HUES48 (cell line): ENCODE results near the gene UACA.

Experiments used
- H3K27ac ChIP-seq: one replicate; pipeline ENCODE4 v1.7.0; 2013; ENCODE audit warnings: low read depth, low read length, inconsistent platforms
- H3K27me3 ChIP-seq: 2 replicates; pipeline ENCODE4 v1.6.1; 2013; ENCODE audit warnings: mild to moderate bottlenecking, low read length; ENCODE audit not compliant: control insufficient read depth, insufficient read depth
- H3K36me3 ChIP-seq: 2 replicates; pipeline ENCODE4 v1.6.1; 2013; ENCODE audit warnings: low read length; ENCODE audit not compliant: control insufficient read depth, insufficient read depth
- H3K4me1 ChIP-seq: 2 replicates; pipeline ENCODE4 v1.6.1; 2013; ENCODE audit warnings: mild to moderate bottlenecking, low read length; ENCODE audit not compliant: control insufficient read depth, insufficient read depth
- H3K4me3 ChIP-seq: 2 replicates; pipeline ENCODE4 v1.5.1; 2013; ENCODE audit warnings: mild to moderate bottlenecking, low read depth, low read length
- H3K9ac ChIP-seq: 2 replicates; pipeline ENCODE4 v1.6.1; 2013; ENCODE audit warnings: mild to moderate bottlenecking, low read depth, low read length, moderate library complexity
- H3K9me3 ChIP-seq: 2 replicates; pipeline ENCODE4 v1.6.1; 2013; ENCODE audit warnings: low read length; ENCODE audit not compliant: control insufficient read depth, insufficient read depth

Gene UACA

DNA sequence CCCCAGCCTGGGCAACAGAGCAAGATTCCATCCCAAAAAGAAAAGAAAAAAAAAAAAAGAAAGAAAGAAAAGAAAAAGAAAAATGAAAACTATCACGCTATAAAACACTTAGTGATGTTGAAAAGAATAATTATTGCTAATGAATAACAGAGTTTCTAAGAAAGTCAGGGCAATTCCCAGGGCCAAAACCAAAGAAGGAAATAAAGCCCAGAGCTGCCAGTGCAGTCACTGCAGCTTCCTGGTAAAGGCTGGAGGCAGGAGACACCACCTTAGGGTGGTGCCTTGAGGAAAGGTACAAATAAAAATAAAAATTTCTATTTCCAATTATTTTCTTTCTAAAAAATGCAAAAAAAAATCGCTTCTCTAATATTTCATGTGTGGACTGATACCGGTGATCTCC, 19.7 kb upstream of the UACA start:
- no peak overlapping the region for H3K27ac ChIP-seq
- H3K9me3 ChIP-seq = no peaks in the 10 kb centered on the region
- H3K4me1 ChIP-seq = no peaks in the 10 kb centered on the region
- H3K9ac ChIP-seq = no peak overlapping the region
- no peak overlapping the region for H3K4me3 ChIP-seq
- no peaks in the 10 kb centered on the region for H3K36me3 ChIP-seq
- H3K27me3 ChIP-seq = no peaks in the 10 kb centered on the region

DNA sequence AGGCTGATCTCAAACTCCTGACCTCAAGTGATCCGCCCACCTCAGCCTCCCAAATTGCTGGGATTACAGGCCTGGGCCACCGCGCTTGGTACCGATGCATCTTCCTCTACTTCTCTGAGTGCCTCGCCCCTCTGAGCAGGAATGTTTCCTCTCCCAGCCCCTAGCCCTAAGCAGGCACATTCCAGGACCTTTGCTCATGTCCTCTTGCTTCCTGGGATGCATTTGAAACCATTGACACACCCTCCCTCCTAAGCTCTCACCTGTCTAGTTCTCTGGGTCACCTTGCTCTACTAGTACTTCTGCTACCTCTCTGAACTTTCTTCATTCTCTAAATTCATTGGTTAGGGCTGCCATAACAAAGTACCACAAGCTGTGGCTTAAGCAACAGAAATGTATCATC, 17.9 kb upstream of the UACA start:
- Histone ChIP-seq H3K4me1 (no peaks in the 10 kb centered on the region), H3K9ac (no peak overlapping the region), H3K27ac (no peak overlapping the region), H3K27me3 (no peaks in the 10 kb centered on the region), H3K36me3 (no peaks in the 10 kb centered on the region), H3K4me3 (no peak overlapping the region), H3K9me3 (no peaks in the 10 kb centered on the region)

- no peaks in the 10 kb centered on the region for H3K36me3 ChIP-seq
- no peaks in the 10 kb centered on the region for H3K27me3 ChIP-seq
- H3K27ac ChIP-seq = no peak overlapping the region
- no peaks in the 10 kb centered on the region for H3K4me1 ChIP-seq
- H3K4me3 ChIP-seq = no peak overlapping the region
- no peaks in the 10 kb centered on the region for H3K9me3 ChIP-seq
- no peak overlapping the region for H3K9ac ChIP-seq
These were observed 15.1 kb upstream of the UACA start for GRCh38 chr15:70778258-70779076.

- Histone ChIP-seq H3K9ac (no peak overlapping the region), H3K27ac (no peak overlapping the region), H3K4me3 (no peak overlapping the region), H3K4me1 (no peaks in the 10 kb centered on the region), H3K27me3 (no peaks in the 10 kb centered on the region), H3K9me3 (no peaks in the 10 kb centered on the region), H3K36me3 (no peaks in the 10 kb centered on the region)
These were observed 14.0 kb upstream of the UACA start for GRCh38 chr15:70777170-70777926.

- H3K4me1 ChIP-seq = no peaks in the 10 kb centered on the region
- H3K27me3 ChIP-seq = no peaks in the 10 kb centered on the region
- H3K4me3 ChIP-seq = no peak overlapping the region
- H3K36me3 ChIP-seq = no peaks in the 10 kb centered on the region
- no peaks in the 10 kb centered on the region for H3K9me3 ChIP-seq
- H3K9ac ChIP-seq = no peak overlapping the region
- H3K27ac ChIP-seq = no peak overlapping the region
These were observed 11.8 kb upstream of the UACA start for GRCh38 chr15:70775160-70775559.

GRCh38 chr15:70772402-70772801, 9.0 kb upstream of the UACA start:
- Histone ChIP-seq H3K27ac (no peak overlapping the region), H3K36me3 (no peaks in the 10 kb centered on the region)

DNA sequence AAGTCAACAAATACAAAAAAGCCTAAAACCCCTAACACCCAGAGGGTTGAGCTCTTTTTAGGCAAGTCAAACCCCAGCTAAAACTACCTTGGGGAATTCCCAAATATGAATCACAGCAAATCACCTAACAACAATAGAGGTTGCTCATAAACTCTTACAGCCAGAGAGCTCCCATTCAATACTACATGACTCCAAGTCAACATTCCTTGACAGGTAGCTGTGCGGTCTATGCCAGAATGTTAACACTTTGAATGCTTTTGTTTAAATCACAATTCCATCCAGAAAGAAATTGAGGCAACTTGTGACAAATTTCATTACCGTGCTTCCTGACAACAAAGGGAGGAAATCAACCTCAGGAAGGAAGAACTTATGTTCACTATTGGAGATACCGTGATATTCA, 7.5 kb upstream of the UACA start:
- Histone ChIP-seq H3K4me3 (no peak overlapping the region), H3K27me3 (no peaks in the 10 kb centered on the region), H3K27ac (no peak overlapping the region), H3K4me1 (no peaks in the 10 kb centered on the region), H3K9ac (no peak overlapping the region), H3K9me3 (no peaks in the 10 kb centered on the region), H3K36me3 (no peaks in the 10 kb centered on the region)

More at GRCh38 chr15:70772402-70772801, 9.0 kb upstream of the UACA start:
- Histone ChIP-seq H3K4me1 (no peaks in the 10 kb centered on the region), H3K9me3 (no peaks in the 10 kb centered on the region), H3K27me3 (no peaks in the 10 kb centered on the region), H3K4me3 (no peak overlapping the region), H3K9ac (no peak overlapping the region)

GRCh38 chr15:70768257-70768883, 5.0 kb upstream of the UACA start:
- H3K36me3 ChIP-seq = no peaks in the 10 kb centered on the region
- H3K9ac ChIP-seq = no peak overlapping the region
- no peaks in the 10 kb centered on the region for H3K9me3 ChIP-seq
- H3K4me1 ChIP-seq = peaks cover 11% of the 10 kb centered on the region; the same call in 1 of the 2 replicates
- H3K4me3 ChIP-seq = no peak overlapping the region
- no peak overlapping the region for H3K27ac ChIP-seq
- no peaks in the 10 kb centered on the region for H3K27me3 ChIP-seq

GRCh38 chr15:70767667-70768066, 4.3 kb upstream of the UACA start:
- H3K36me3 ChIP-seq = no peaks in the 10 kb centered on the region
- no peak overlapping the region for H3K9ac ChIP-seq
- no peak overlapping the region for H3K4me3 ChIP-seq
- no peak overlapping the region for H3K27ac ChIP-seq
- H3K4me1 ChIP-seq = peaks cover 11% of the 10 kb centered on the region; the same call in 1 of the 2 replicates
- H3K9me3 ChIP-seq = no peaks in the 10 kb centered on the region
- H3K27me3 ChIP-seq = no peaks in the 10 kb centered on the region

DNA sequence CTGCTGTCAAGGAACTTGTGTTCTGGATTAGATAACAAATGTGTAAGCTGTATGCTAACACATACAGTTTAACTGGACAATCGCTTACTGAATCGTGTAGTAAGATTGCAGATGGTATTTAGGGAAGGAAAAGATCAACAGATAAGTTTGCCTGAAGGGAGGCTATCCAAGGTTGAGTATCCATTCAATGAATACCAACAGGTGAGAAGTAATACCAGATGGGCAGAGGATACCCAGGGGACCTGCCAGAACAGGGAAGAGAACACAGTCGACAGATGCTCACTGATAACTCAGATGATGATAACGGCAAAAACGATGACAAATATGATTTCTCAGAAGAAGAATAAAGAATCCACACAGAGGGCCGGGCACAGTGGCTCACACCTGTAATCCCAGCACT, 3.2 kb upstream of the UACA start:
- Histone ChIP-seq H3K27me3 (peaks cover 2% of the 10 kb centered on the region; the same call in 1 of the 2 replicates), H3K9me3 (no peaks in the 10 kb centered on the region), H3K27ac (no peak overlapping the region), H3K4me3 (no peak overlapping the region), H3K36me3 (no peaks in the 10 kb centered on the region), H3K9ac (no peak overlapping the region), H3K4me1 (peaks cover 16% of the 10 kb centered on the region; the same call in 1 of the 2 replicates)
